Gastrocnemius medialis (tissue), 4 donors: Measurements from ENCODE around the gene NIPA2. TPM values are rescaled to one million over a fixed set of nuclear protein-coding genes. Genes with fewer than 3 reads are reported as not detected.

ENCODE experiments used
- ATAC-seq, 2 donors: fragments of 150-250 bp; one replicate each; pipeline ENCODE4 v1.9.1; 2016
- DNase-seq, 2 donors: peaks; one replicate each; pipeline ENCODE4 v3.0.0-alpha.2; 2019
- H3K27ac ChIP-seq, 4 donors: fragments of 200-600 bp; sonication (generic); 1 replicate in 1 of 4; 2 replicates in 3 of 4; pipeline ENCODE4 v1.5.1; 2016 to 2018; ENCODE audit warnings: mild to moderate bottlenecking in 2 of 4, moderate library complexity in 1 of 4
- H3K27me3 ChIP-seq, 3 donors: fragments of 200-600 bp; sonication (generic) in 2 of 3; 1 replicate in 1 of 3; 2 replicates in 2 of 3; pipeline versions ENCODE4 v1.5.1 to v1.6.0; 2016 to 2019; ENCODE audit warnings: mild to moderate bottlenecking in 1 of 3, moderate library complexity in 1 of 3
- H3K36me3 ChIP-seq, 2 donors: fragments of 200-600 bp; sonication (generic) in 1 of 2; one replicate each; pipeline ENCODE4 v1.5.1; 2017 to 2018
- H3K4me1 ChIP-seq, 2 donors: fragments of 200-600 bp; sonication (generic) in 1 of 2; one replicate each; pipeline ENCODE4 v1.5.1; 2016 to 2017; ENCODE audit warnings: mild to moderate bottlenecking in 2 of 2
- H3K4me3 ChIP-seq, 4 donors: fragments of 200-600 bp; sonication (generic) in 3 of 4; 1 replicate in 1 of 4; 2 replicates in 3 of 4; pipeline ENCODE4 v1.5.1; 2016 to 2019; ENCODE audit warnings: mild to moderate bottlenecking in 2 of 4
- H3K9me3 ChIP-seq, 3 donors: fragments of 200-600 bp; sonication (generic) in 2 of 3; 1 replicate in 1 of 3; 2 replicates in 2 of 3; pipeline ENCODE4 v1.5.1; 2016 to 2019
- POLR2A ChIP-seq, 2 donors: fragments of 450-650 bp; IDR thresholded peaks; one replicate each; pipeline ENCODE4 v1.6.1; 2017; ENCODE audit warnings: antibody characterized with exemption in 2 of 2, mild to moderate bottlenecking in 2 of 2, moderate library complexity in 2 of 2
- in situ Hi-C, 4 donors: fragments of 200-750 bp; cut with MboI; loops; one replicate each; pipeline versions ENCODE4 v1.15.0 to v1.8.0; 2017; ENCODE audit warnings: low sequenced_read_pairs in 4 of 4
- intact Hi-C: fragments of 100-400 bp; cut with DNase I; formaldehyde crosslinking; loops from one replicate; pipeline ENCODE4 v1.15.1; 2023; ENCODE audit warnings: low total_unique reads
- total RNA-seq, 4 donors: library from RNA; depleted of rRNA; stranded (reverse); fragments of >200 nt; gene quantifications; one replicate each; pipeline versions ENCODE4 v1.1.0 to v1.2.3, GENCODE V29; 2016
- TF ChIP-seq, protein P1 (sequence below), 5 experiments: fragments of 450-650 bp in 3 of 5; fragments of 200-600 bp in 2 of 5; sonication (generic) in 2 of 5; IDR thresholded peaks in 4 of 5; conservative IDR thresholded peaks in 1 of 5; 1 replicate in 4 of 5; 2 replicates in 1 of 5; pipeline ENCODE4 v1.5.1; 2016 to 2019; ENCODE audit warnings: antibody characterized with exemption in 5 of 5, mild to moderate bottlenecking in 3 of 5, moderate library complexity in 3 of 5

Gene NIPA2
- total RNA-seq, 4 donors from 2014 or later, result 27.3 to 43.5 (median 38.6) TPM

DNA sequence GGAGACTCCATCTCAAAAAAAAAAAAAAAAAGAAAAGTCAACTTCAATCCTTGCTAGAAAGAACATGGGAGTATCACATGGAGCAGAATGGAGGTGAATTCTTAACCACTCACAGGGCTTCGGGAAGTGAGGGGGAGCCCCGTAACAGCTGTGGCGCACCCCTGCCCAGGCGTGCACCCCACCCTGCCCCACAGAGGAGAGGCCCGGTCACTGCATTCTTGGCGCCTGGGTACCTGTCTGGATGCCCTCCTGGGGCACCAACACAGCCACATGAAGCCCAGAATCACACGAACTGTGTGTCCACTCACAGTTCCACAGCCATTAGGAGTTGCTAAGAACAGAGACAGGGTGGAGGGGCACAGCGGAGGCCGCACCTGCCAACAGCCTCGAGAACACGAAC, 51.8 kb downstream of the NIPA2 start:
- in situ Hi-C loops (no loop called here), intact Hi-C loops (no loop called here)
- DNase-seq (no peak), ATAC-seq (no peak)
- H3K36me3 ChIP-seq, result peaks cover 0 to 6% of the 10 kb centered on the region in 2 donors
- H3K4me3 ChIP-seq, result no peak overlapping the region
- no peaks in the 10 kb centered on the region for H3K9me3 ChIP-seq
- peaks cover 0 to 7% of the 10 kb centered on the region in 2 donors for H3K4me1 ChIP-seq
- no peak for TF ChIP-seq POLR2A (IDR thresholded peaks at IDR 0.05)
- TF ChIP-seq, protein P1, sequence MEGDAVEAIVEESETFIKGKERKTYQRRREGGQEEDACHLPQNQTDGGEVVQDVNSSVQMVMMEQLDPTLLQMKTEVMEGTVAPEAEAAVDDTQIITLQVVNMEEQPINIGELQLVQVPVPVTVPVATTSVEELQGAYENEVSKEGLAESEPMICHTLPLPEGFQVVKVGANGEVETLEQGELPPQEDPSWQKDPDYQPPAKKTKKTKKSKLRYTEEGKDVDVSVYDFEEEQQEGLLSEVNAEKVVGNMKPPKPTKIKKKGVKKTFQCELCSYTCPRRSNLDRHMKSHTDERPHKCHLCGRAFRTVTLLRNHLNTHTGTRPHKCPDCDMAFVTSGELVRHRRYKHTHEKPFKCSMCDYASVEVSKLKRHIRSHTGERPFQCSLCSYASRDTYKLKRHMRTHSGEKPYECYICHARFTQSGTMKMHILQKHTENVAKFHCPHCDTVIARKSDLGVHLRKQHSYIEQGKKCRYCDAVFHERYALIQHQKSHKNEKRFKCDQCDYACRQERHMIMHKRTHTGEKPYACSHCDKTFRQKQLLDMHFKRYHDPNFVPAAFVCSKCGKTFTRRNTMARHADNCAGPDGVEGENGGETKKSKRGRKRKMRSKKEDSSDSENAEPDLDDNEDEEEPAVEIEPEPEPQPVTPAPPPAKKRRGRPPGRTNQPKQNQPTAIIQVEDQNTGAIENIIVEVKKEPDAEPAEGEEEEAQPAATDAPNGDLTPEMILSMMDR (IDR thresholded peaks at IDR 0.05 in 4 of 5, conservative IDR thresholded peaks at IDR 0.05 in 1 of 5), result no peak
- H3K27me3 ChIP-seq, result no peaks in the 10 kb centered on the region
- H3K27ac ChIP-seq, result no peak overlapping the region

DNA sequence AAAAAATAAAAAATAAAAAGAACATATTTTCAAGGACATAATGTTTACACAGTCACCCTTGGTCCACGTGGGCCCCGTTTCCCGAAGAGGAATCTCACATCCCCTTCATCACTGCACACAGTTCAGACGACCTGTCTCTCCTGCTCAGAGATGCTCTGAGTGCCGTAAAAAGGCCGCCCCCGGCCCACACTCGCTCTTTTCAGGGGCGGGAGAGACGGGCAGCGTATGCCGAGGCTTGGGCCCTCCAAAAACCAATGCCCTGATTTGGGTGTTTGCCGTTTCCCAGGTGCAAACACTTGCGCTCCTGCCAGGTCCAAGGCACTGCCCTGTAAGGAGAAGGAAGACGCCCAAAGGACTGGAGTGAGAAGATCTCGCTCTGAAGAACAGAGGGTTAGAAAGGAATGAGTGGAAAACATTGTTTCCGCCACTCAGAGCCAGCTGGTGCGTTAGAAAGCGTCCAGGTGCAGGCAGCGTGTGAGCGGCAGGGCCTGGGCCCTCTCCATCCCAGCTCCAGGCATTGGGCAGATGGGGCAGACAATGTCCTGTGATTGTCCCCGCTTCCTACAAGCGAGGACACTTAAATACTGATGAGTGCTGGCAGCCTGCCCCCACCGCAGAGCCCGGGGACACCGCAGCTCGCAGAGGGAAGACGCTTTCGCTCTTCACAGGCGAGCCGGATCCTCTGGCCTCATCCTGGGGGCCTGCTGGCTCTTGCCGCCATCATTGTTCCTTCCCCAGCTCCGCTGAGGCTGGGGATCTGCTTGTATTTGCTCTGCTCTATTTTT, 53.2 kb downstream of the NIPA2 start:
- TF ChIP-seq POLR2A (IDR thresholded peaks at IDR 0.05), result no peak
- TF ChIP-seq, protein P1 (IDR thresholded peaks at IDR 0.05 in 4 of 5, conservative IDR thresholded peaks at IDR 0.05 in 1 of 5), result no peak
- peaks cover 0 to 6% of the 10 kb centered on the region in 2 donors for H3K36me3 ChIP-seq
- intact Hi-C loops, result no loop called here
- DNase-seq (no peak), ATAC-seq (no peak)
- H3K27ac ChIP-seq, result no peak overlapping the region
- no peaks in the 10 kb centered on the region for H3K9me3 ChIP-seq
- in situ Hi-C loops, result no loop called here
- peaks cover 0 to 7% of the 10 kb centered on the region in 2 donors for H3K4me1 ChIP-seq
- H3K27me3 ChIP-seq, result no peaks in the 10 kb centered on the region
- no peak overlapping the region for H3K4me3 ChIP-seq

DNA sequence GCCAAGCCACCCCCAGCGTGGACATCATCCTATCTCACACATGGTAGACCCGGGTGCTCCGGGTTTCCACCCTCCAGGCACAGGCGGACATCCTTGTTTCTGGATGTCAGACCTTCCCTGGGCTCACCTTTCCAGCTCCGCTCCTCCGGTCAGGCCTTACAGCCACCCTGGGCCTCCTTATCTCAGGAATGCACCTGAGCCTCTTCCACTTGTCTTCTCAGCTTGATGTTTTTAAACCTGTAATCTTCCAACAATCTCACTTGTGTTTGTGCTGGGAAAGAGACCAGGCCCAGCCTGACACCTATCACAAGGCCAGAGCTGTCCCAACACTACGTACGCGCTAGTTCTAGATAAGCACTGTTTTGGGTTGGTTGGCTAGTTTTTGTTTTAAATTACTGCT, 53.9 kb downstream of the NIPA2 start:
- Histone ChIP-seq H3K27me3 (no peaks in the 10 kb centered on the region), H3K27ac (no peak overlapping the region), H3K36me3 (peaks cover 0 to 6% of the 10 kb centered on the region in 2 donors), H3K4me1 (peaks cover 0 to 3% of the 10 kb centered on the region in 2 donors), H3K9me3 (no peaks in the 10 kb centered on the region), H3K4me3 (no peak overlapping the region)
- in situ Hi-C loops (no loop called here), intact Hi-C loops (no loop called here)
- no peak for TF ChIP-seq POLR2A (IDR thresholded peaks at IDR 0.05)
- TF ChIP-seq, protein P1 (IDR thresholded peaks at IDR 0.05 in 4 of 5, conservative IDR thresholded peaks at IDR 0.05 in 1 of 5), result no peak
- no peak for DNase-seq
- ATAC-seq, result no peak

DNA sequence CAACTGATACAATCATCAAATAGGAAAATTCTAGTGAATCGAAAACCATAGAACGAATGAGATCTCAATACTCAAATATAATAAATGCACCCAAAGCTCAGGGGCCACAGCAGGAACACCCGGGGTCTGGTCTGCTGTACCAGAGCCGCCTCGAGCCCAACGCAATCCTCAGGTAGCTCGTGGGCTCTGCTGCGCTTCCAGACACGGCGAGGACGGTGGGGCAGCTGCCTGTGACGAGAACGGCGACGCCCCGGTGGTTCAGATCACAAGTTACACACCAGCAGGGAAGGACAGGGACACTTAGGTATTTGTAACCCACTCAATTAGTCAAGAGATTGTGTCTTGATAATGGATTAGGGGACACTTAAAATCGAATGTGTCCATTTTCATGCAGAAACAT, 54.6 kb downstream of the NIPA2 start:
- ATAC-seq (no peak), DNase-seq (no peak)
- intact Hi-C loops, result no loop called here
- H3K9me3 ChIP-seq, result no peaks in the 10 kb centered on the region
- H3K36me3 ChIP-seq, result peaks cover 0 to 6% of the 10 kb centered on the region in 2 donors
- H3K27ac ChIP-seq, result no peak overlapping the region
- TF ChIP-seq POLR2A (IDR thresholded peaks at IDR 0.05), result no peak
- TF ChIP-seq, protein P1 (IDR thresholded peaks at IDR 0.05 in 4 of 5, conservative IDR thresholded peaks at IDR 0.05 in 1 of 5), result no peak
- in situ Hi-C loops, result no loop called here
- H3K4me3 ChIP-seq, result no peak overlapping the region
- H3K27me3 ChIP-seq, result no peaks in the 10 kb centered on the region
- H3K4me1 ChIP-seq, result no peaks in the 10 kb centered on the region
